Measurements from ENCODE around the gene APP.

DNA sequence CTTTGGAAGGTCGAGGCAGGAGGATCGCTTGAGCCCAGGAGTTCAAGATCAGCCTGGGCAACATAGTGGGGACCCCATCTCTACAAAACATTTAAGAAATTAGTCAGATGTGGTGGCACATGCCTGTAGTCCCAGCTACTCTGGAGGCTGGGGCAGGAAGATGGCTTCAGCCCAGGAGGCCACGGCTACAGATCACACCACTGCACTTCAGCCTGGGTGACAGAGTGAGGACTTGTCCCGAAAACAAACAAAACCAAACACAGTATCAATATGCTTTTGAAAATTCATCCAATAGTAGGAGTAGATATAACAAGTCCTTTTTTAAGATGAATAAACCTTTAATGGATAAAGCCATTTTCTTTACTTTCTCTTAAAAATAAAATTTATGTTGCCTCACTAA, 8.5 kb downstream of the APP start:
- TF ChIP-seq, protein P1, sequence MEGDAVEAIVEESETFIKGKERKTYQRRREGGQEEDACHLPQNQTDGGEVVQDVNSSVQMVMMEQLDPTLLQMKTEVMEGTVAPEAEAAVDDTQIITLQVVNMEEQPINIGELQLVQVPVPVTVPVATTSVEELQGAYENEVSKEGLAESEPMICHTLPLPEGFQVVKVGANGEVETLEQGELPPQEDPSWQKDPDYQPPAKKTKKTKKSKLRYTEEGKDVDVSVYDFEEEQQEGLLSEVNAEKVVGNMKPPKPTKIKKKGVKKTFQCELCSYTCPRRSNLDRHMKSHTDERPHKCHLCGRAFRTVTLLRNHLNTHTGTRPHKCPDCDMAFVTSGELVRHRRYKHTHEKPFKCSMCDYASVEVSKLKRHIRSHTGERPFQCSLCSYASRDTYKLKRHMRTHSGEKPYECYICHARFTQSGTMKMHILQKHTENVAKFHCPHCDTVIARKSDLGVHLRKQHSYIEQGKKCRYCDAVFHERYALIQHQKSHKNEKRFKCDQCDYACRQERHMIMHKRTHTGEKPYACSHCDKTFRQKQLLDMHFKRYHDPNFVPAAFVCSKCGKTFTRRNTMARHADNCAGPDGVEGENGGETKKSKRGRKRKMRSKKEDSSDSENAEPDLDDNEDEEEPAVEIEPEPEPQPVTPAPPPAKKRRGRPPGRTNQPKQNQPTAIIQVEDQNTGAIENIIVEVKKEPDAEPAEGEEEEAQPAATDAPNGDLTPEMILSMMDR (IDR thresholded peaks at IDR 0.05; ENCODE audit: low read length): no peak
- TF ChIP-seq EZH2 (IDR thresholded peaks at IDR 0.05; ENCODE audit: borderline replicate concordance, low read length): no peak
